H1 (cell line): ENCODE data around the gene PLEKHA1. TPM values are rescaled to one million over a fixed set of nuclear protein-coding genes. Genes with fewer than 3 reads are reported as not detected.

ENCODE experiments used
- CTCF ChIA-PET: fragments of 300-600 bp; sonication (Branson Sonifier 250); formaldehyde crosslinking; loops from one replicate; lab custom pipeline; 2021; ENCODE audit not compliant: partially characterized antibody; lab: Charles Lee
- POLR2A ChIA-PET: fragments of 300-600 bp; sonication (Branson Sonifier 250); formaldehyde crosslinking; loops from one replicate; lab custom pipeline; 2021; ENCODE audit warnings: inconsistent platforms; ENCODE audit not compliant: partially characterized antibody; lab: Charles Lee
- DNase-seq, 2 experiments: peaks; one replicate each; pipeline versions ENCODE4 v3.0.0 to v3.0.0-alpha.2; 2010 to 2022; ENCODE audit warnings: low spot score in 2 of 2, low read depth in 1 of 2, mixed read lengths in 1 of 2
- FAIRE-seq: peaks from 2 replicates; lab custom pipeline; 2011; peaks lifted over from hg19 to GRCh38; lab: Jason Lieb, UNC
- H2AFZ ChIP-seq: 2 replicates; pipeline ENCODE4 v1.8.1; 2012; ENCODE audit warnings: low read length, inconsistent platforms
- H2AK5ac ChIP-seq: 2 replicates; pipeline ENCODE4 v1.6.1; 2013; ENCODE audit warnings: low read depth, low read length
- H2BK120ac ChIP-seq: replicated peaks from 2 replicates; pipeline ENCODE3; 2013; ENCODE audit warnings: low read depth, low read length, inconsistent platforms
- H2BK12ac ChIP-seq: 2 replicates; pipeline ENCODE4 v1.6.1; 2013; ENCODE audit warnings: low read depth, low read length
- H2BK15ac ChIP-seq: 2 replicates; pipeline ENCODE4 v1.6.1; 2013; ENCODE audit warnings: low read length
- H2BK20ac ChIP-seq: 2 replicates; pipeline ENCODE4 v1.6.1; 2013; ENCODE audit warnings: low read length
- H2BK5ac ChIP-seq: 2 replicates; pipeline ENCODE4 v1.6.1; 2013; ENCODE audit warnings: low read depth, low read length
- H3K14ac ChIP-seq: 2 replicates; pipeline ENCODE4 v1.6.1; 2013; ENCODE audit warnings: inconsistent platforms; ENCODE audit not compliant: insufficient read length
- H3K18ac ChIP-seq: 2 replicates; pipeline ENCODE4 v1.6.1; 2013; ENCODE audit warnings: low read length; ENCODE audit errors: extremely low read depth
- H3K23ac ChIP-seq: 2 replicates; pipeline ENCODE4 v1.6.1; 2013; ENCODE audit warnings: inconsistent platforms; ENCODE audit not compliant: insufficient read length
- H3K23me2 ChIP-seq: 2 replicates; pipeline ENCODE4 v1.6.1; 2013; ENCODE audit warnings: low read depth, low read length
- H3K27ac ChIP-seq: 2 replicates; pipeline ENCODE4 v1.6.1; 2011; ENCODE audit warnings: low read depth, low read length, inconsistent platforms
- H3K27me3 ChIP-seq, 4 experiments: replicated peaks in 1 of 4; 1 replicate in 1 of 4; 2 replicates in 3 of 4; pipeline versions ENCODE4 v1.6.1 to v1.8.1; 2011 to 2013; ENCODE audit warnings: low read length in 3 of 4, mild to moderate bottlenecking in 3 of 4, inconsistent platforms in 2 of 4, mixed read lengths in 2 of 4, moderate library complexity in 1 of 4; ENCODE audit not compliant: control insufficient read depth in 3 of 4, insufficient read depth in 3 of 4; ENCODE audit errors: extremely low read depth in 1 of 4
- H3K36me3 ChIP-seq, 4 experiments: 2 replicates each; pipeline versions ENCODE4 v1.6.1 to v1.8.1; 2011 to 2013; ENCODE audit warnings: mild to moderate bottlenecking in 4 of 4, low read length in 3 of 4, moderate library complexity in 2 of 4, control low read depth in 1 of 4, inconsistent platforms in 1 of 4; ENCODE audit not compliant: insufficient read depth in 4 of 4, control insufficient read depth in 2 of 4
- H3K4ac ChIP-seq: replicated peaks from 2 replicates; pipeline ENCODE3; 2013; ENCODE audit warnings: low read length, low read depth, mixed read lengths, inconsistent platforms; ENCODE audit not compliant: insufficient read length
- H3K4me1 ChIP-seq, 4 experiments: replicated peaks in 1 of 4; 1 replicate in 1 of 4; 2 replicates in 3 of 4; pipeline versions ENCODE4 v1.6.1 to v1.8.1; 2011 to 2013; ENCODE audit warnings: low read length in 3 of 4, inconsistent platforms in 2 of 4, mixed read lengths in 1 of 4; ENCODE audit not compliant: insufficient read depth in 4 of 4, control insufficient read depth in 3 of 4
- H3K4me2 ChIP-seq, 2 experiments: 2 replicates each; pipeline versions ENCODE4 v1.6.1 to v1.8.1; 2011 to 2013; ENCODE audit warnings: low read depth in 2 of 2, low read length in 2 of 2, control low read depth in 1 of 2, inconsistent platforms in 1 of 2, mild to moderate bottlenecking in 1 of 2; ENCODE audit not compliant: insufficient read depth in 1 of 2
- H3K4me3 ChIP-seq, 4 experiments: fragments of 200-600, 300-600 bp in 1 of 4; sonication (generic), shearing (Covaris generic), sonication (Bioruptor Twin) in 1 of 4; 2 replicates each; pipeline versions ENCODE4 v1.5.1 to v1.8.1; 2011 to 2016; ENCODE audit warnings: low read length in 4 of 4, low read depth in 3 of 4, control low read depth in 2 of 4, inconsistent platforms in 2 of 4, mild to moderate bottlenecking in 2 of 4, mixed read lengths in 1 of 4, moderate library complexity in 1 of 4; ENCODE audit not compliant: insufficient read depth in 2 of 4; ENCODE audit errors: extremely low read depth in 1 of 4
- H3K56ac ChIP-seq: replicated peaks from 2 replicates; pipeline ENCODE3; 2013; ENCODE audit warnings: low read depth, mild to moderate bottlenecking, mixed read lengths, low read length, inconsistent platforms; ENCODE audit not compliant: insufficient read length
- H3K79me1 ChIP-seq: 2 replicates; pipeline ENCODE4 v1.6.1; 2013; ENCODE audit warnings: low read depth, low read length, control low read depth
- H3K79me2 ChIP-seq, 2 experiments: 2 replicates each; pipeline versions ENCODE4 v1.6.1 to v1.8.1; 2012 to 2013; ENCODE audit warnings: low read length in 2 of 2, mild to moderate bottlenecking in 2 of 2, inconsistent platforms in 1 of 2; ENCODE audit not compliant: insufficient read depth in 2 of 2, control insufficient read depth in 1 of 2
- H3K9ac ChIP-seq, 4 experiments: replicated peaks in 1 of 4; 1 replicate in 1 of 4; 2 replicates in 3 of 4; pipeline versions ENCODE4 v1.6.1 to v1.8.1; 2011 to 2013; ENCODE audit warnings: low read depth in 3 of 4, low read length in 3 of 4, control low read depth in 2 of 4, mild to moderate bottlenecking in 2 of 4, moderate library complexity in 2 of 4, inconsistent platforms in 1 of 4; ENCODE audit errors: extremely low read depth in 1 of 4
- H3K9me3 ChIP-seq, 2 experiments: 2 replicates each; pipeline versions ENCODE4 v1.6.1 to v1.8.1; 2012 to 2013; ENCODE audit warnings: mild to moderate bottlenecking in 2 of 2, moderate library complexity in 2 of 2, control low read depth in 1 of 2, inconsistent platforms in 1 of 2, low read depth in 1 of 2, low read length in 1 of 2, mixed read lengths in 1 of 2; ENCODE audit not compliant: insufficient read depth in 2 of 2
- H4K20me1 ChIP-seq, 2 experiments: replicated peaks in 1 of 2; 2 replicates each; pipeline versions ENCODE3 to v1.8.1; 2011 to 2013; ENCODE audit warnings: inconsistent platforms in 2 of 2, low read length in 2 of 2, mild to moderate bottlenecking in 1 of 2; ENCODE audit not compliant: insufficient read depth in 2 of 2, control insufficient read depth in 1 of 2
- H4K5ac ChIP-seq: 2 replicates; pipeline ENCODE4 v1.6.1; 2013; ENCODE audit warnings: low read length, low read depth, mixed read lengths, inconsistent platforms; ENCODE audit not compliant: insufficient read length
- H4K8ac ChIP-seq: 2 replicates; pipeline ENCODE4 v1.8.0; 2013; ENCODE audit warnings: mild to moderate bottlenecking, moderate library complexity, low read length, inconsistent platforms; ENCODE audit not compliant: insufficient read depth; ENCODE audit errors: extremely low read depth
- H4K91ac ChIP-seq: replicated peaks from 2 replicates; pipeline ENCODE3; 2013; ENCODE audit warnings: low read length, mixed read lengths, inconsistent platforms; ENCODE audit not compliant: insufficient read length
- BACH1 ChIP-seq: IDR thresholded peaks from 2 replicates; pipeline ENCODE4 v1.6.1; 2012; ENCODE audit warnings: low read length, improper control_type of control experiment
- BCL11A ChIP-seq, 2 experiments: IDR thresholded peaks; one replicate each; pipeline ENCODE4 v1.6.1; 2011; ENCODE audit warnings: low read depth in 2 of 2, low read length in 2 of 2, mild to moderate bottlenecking in 2 of 2
- CEBPB ChIP-seq: IDR thresholded peaks from 2 replicates; pipeline ENCODE4 v1.6.1; 2012; ENCODE audit warnings: low read depth, low read length
- FOSL1 ChIP-seq: IDR thresholded peaks from 2 replicates; pipeline ENCODE4 v1.6.1; 2011; ENCODE audit warnings: mild to moderate bottlenecking, low read depth, low read length, moderate library complexity; ENCODE audit not compliant: insufficient read depth
- JUN ChIP-seq: IDR thresholded peaks from 2 replicates; pipeline ENCODE4 v1.6.1; 2011; ENCODE audit warnings: low read depth, mild to moderate bottlenecking, improper control_type of control experiment, low read length
- NANOG ChIP-seq: IDR thresholded peaks from 2 replicates; pipeline ENCODE4 v1.6.1; 2011; ENCODE audit warnings: low read length, low read depth, mild to moderate bottlenecking, inconsistent platforms; ENCODE audit not compliant: insufficient read depth, poor library complexity, severe bottlenecking
- NRF1 ChIP-seq: IDR thresholded peaks from 2 replicates; pipeline ENCODE4 v1.6.1; 2011; ENCODE audit warnings: mild to moderate bottlenecking, low read depth, low read length, improper control_type of control experiment
- PHF8 ChIP-seq: fragments of 200-600 bp; sonication (generic); conservative IDR thresholded peaks from 2 replicates; pipeline ENCODE4 v1.7.1; 2012; ENCODE audit warnings: low read depth, mild to moderate bottlenecking, inconsistent platforms, low read length, moderate library complexity
- POLR2A ChIP-seq, 2 experiments: IDR thresholded peaks; 1 replicate in 1 of 2; 2 replicates in 1 of 2; pipeline ENCODE4 v1.6.1; 2011; ENCODE audit warnings: low read depth in 2 of 2, low read length in 2 of 2, mild to moderate bottlenecking in 2 of 2; ENCODE audit errors: control extremely low read depth in 1 of 2
- SAP30 ChIP-seq: fragments of 300-600 bp; sonication (generic); IDR thresholded peaks from 2 replicates; pipeline ENCODE4 v1.7.1; 2012; ENCODE audit warnings: low read length, moderate library complexity, mild to moderate bottlenecking, inconsistent platforms; ENCODE audit not compliant: insufficient read depth, insufficient replicate concordance
- SIRT6 ChIP-seq: IDR thresholded peaks from one replicate; pipeline ENCODE4 v1.7.1; 2012; ENCODE audit warnings: low read length, inconsistent platforms
- SIX5 ChIP-seq: IDR thresholded peaks from 2 replicates; pipeline ENCODE4 v1.6.1; 2011; ENCODE audit warnings: mild to moderate bottlenecking, low read depth, low read length
- SRF ChIP-seq: IDR thresholded peaks from 2 replicates; pipeline ENCODE4 v1.6.1; 2011; ENCODE audit warnings: mild to moderate bottlenecking, low read depth, low read length, moderate library complexity
- SUZ12 ChIP-seq: fragments of 200-600 bp; sonication (generic); IDR thresholded peaks from 2 replicates; pipeline ENCODE4 v1.6.1; 2012; ENCODE audit warnings: mild to moderate bottlenecking, inconsistent platforms, low read length, moderate library complexity, mixed read lengths
- YY1 ChIP-seq: IDR thresholded peaks from 2 replicates; pipeline ENCODE4 v1.6.1; 2011; ENCODE audit warnings: low read depth, mild to moderate bottlenecking, low read length
- polyA plus RNA-seq, 7 experiments: library from polyadenylated mRNA; depleted of rRNA in 3 of 7; stranded (reverse) in 5 of 7; unstranded in 2 of 7; fragments of >200 nt in 5 of 7; fragments of 200-250 nt in 2 of 7; gene quantifications; 1 replicate in 5 of 7; 2 replicates in 1 of 7; 4 replicates in 1 of 7; pipeline versions ENCODE4 v1.2.1 to v1.2.3, GENCODE V29; 2011 to 2013; ENCODE audit warnings: missing spikeins in 2 of 7, mixed read lengths in 2 of 7
- total RNA-seq: library from RNA; stranded (reverse); fragmentation: NEBNext Ultra II Directional; extraction: Animal tissue kit (Norgen Biotek cat#: 25700); gene quantifications from 2 replicates; pipeline ENCODE4 v1.2.1, GENCODE V29; 2021

The PLEKHA1 gene
- total and polyA plus RNA-seq, 2 of the 8 experiments (the other 6 are each of a cell fraction or from before 2014, with no cell fraction given) = 15.6 to 39.7 TPM

DNA sequence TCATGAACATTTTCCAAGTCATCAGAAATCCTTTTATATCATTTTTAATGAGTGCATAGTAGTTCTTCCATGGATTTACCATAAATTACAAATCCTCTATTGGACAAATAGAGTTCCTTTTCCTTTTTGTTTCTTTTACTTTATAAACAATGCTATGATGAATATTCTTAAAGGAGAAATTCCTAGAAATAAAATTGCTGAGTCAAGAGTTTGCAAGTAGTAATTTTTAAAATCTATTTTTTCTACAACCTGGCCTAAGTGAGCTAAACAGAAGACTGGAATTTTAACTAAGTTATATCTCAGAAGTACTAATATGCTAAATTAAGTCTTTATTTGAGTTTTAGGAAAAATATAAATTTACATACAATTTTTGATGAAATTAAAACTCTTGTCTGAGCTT, 38.8 kb downstream of the PLEKHA1 start:
- Histone ChIP-seq H3K79me1 (no peaks in the 10 kb centered on the region), H3K4me3 (no peak overlapping the region), H4K8ac (no peak overlapping the region), H2BK120ac (no peak overlapping the region), H3K18ac (no peak overlapping the region), H3K36me3 (peaks cover 0 to 29% (median under 1%) of the 10 kb centered on the region in 4 experiments; a peak in 4 of 8 replicates), H3K4me2 (no peak overlapping the region), H3K27ac (no peak overlapping the region), H3K79me2 (no peaks in the 10 kb centered on the region), H3K4me1 (no peaks in the 10 kb centered on the region), H4K91ac (no peak overlapping the region), H2BK5ac (no peak overlapping the region), H3K4ac (no peak overlapping the region), H2BK12ac (no peak overlapping the region), H3K23ac (no peak overlapping the region), H3K56ac (no peak overlapping the region), H3K14ac (no peak overlapping the region), H4K5ac (no peak overlapping the region), H2AFZ (no peak overlapping the region), H4K20me1 (peaks cover 0 to 2% of the 10 kb centered on the region in 2 experiments), H2BK20ac (no peak overlapping the region), H2BK15ac (no peak overlapping the region), H3K23me2 (no peaks in the 10 kb centered on the region), H2AK5ac (no peak overlapping the region), H3K9ac (no peak overlapping the region), H3K9me3 (no peaks in the 10 kb centered on the region), H3K27me3 (no peaks in the 10 kb centered on the region)
- FAIRE-seq = no peak
- CTCF ChIA-PET = interaction anchor here (1.1 to 2.8 kb wide), 2 partner anchors 21 to 114 kb away, joined by 4 to 7 read pairs; no protein-coding TSS in a partner anchor
- POLR2A ChIA-PET = no interaction called here
- no peak for DNase-seq
- TF ChIP-seq FOSL1 (no peak), SRF (no peak), SUZ12 (no peak), SIRT6 (no peak), CEBPB (no peak), SIX5 (no peak), NANOG (no peak), PHF8 (no peak), POLR2A (IDR thresholded peaks at IDR 0.05; ENCODE audit: control extremely low read depth in 1 of 2, low read depth in 2 of 2, low read length in 2 of 2) (no peak), JUN (no peak), YY1 (no peak), SAP30 (no peak), BACH1 (no peak), BCL11A (IDR thresholded peaks at IDR 0.05; ENCODE audit: low read depth in 2 of 2, low read length in 2 of 2) (no peak), NRF1 (no peak)
